Activated CD8-positive, alpha-beta memory T cell treated with anti-CD3 and anti-CD28 coated beads, Interleukin-2, amount 50 U/mL, for 4 hours (primary cell): ENCODE data around the gene CRBN.

Experiments
- DNase-seq: peaks from one replicate; pipeline ENCODE4 v3.0.0-alpha.2; 2020

Gene CRBN

DNA sequence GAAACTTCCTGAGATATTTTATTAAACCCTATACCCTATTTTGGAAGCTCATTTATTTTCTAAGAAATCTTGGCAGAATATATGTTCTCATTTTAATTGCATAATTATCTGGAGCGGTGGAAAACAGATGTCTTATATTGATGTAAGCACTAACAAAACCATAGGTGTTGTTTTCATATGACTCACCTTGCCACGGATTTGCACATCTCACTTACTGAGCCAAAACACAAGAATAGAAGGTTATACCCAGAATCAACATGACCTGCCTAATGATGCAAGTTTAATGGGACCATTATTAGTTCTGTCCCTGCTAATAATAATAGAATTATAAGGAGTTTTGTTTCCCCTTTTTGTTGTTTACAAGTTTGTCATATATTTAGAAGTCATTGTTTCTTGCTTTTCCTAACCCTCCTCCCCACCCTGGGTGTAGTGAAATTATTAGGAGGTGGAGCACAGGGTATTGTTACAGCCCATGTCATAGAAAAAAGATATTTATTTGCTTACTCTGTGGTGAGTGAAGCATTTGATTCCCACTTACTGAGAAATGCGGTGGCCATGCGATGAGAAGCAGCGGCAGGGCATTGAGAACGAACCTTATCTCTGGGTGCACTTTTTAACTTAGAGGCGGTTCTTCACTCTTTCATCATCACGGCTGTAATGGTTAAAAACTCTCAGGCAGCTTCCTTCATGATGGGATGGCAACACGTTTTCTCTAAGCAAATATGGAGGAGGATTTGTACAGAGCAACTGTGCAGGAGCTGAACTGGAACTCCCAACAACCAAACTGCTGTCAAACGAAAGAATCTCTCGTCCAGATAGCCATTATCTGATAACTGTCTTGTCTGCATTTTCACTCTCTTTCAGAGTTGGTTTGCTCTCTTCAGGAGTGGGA is 69.8 kb downstream of the CRBN start:
- no peak for DNase-seq

DNA sequence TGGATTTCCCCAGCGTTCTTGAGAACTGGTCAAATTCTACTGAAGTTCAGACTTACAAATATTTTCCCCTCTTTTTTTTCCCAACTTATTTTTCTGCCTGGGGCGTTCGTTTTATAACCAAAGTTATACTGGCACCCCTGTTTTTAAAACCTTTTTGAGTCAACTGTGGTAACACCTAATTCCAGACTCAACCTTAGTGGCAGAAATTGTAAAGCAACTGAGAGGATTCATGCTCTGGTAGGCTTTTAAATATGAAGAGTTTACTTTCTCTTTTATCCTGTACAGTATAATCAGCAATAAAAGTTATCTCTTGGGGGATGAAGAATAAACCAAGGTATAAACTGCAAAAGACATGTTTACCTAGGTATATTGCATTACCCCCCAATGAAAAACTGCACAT is 71.6 kb downstream of the CRBN start:
- no peak for DNase-seq

DNA sequence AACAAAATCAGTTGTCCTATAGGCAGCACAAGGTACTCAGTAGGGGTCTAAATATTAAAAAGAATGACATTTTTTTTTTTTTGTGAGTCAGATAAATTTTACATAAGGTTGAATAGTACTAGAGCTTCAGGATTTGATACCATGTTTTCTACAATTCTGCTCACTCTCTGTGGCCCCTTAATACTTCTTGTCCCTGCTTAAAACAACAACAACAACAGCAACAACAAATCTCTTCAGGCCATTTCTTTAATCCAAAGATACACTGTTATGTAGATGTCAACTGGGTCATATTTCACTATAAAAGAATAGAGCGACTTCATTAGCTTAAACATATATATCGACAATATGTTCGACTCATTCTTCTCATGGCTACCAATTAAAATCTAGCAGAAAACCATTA is 72.3 kb downstream of the CRBN start:
- DNase-seq: no peak

DNA sequence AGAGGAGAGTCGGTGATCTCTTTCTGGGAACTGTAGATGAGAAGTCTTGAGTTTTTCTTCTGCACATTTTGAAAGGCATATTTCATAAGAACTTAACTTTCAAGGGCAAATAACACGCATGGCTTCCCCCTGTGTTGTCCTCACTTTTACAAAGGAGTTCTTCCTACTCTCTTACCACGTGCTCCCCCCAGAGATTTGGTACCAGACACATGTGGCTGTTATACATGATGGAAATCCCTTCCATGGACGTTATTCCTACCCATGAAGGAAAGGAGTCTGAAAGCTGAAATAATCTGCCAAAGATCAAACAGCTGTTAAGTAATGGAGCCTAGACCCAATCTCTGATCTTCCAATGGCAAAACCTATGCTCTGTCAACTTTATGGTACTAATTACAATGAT is 73.7 kb downstream of the CRBN start:
- no peak for DNase-seq

DNA sequence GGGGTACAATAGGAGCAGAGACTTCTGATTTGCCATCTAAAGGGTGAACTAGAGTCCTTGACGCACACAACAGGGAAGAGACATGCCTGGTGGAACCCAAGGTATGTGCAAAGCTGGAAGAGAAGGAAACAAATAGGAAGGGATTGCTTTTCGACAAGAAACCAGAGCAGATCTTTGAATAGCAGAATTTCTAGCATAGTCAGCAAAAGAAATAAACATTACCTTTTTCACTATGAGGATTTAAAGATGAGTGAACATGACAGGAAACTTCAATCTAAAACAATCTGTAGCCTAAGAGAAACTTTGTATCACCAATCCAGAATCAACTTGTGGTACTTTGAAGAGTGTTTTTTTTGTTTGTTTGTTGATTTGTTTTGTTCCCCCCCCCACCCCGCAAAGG is 74.2 kb downstream of the CRBN start:
- no peak for DNase-seq

DNA sequence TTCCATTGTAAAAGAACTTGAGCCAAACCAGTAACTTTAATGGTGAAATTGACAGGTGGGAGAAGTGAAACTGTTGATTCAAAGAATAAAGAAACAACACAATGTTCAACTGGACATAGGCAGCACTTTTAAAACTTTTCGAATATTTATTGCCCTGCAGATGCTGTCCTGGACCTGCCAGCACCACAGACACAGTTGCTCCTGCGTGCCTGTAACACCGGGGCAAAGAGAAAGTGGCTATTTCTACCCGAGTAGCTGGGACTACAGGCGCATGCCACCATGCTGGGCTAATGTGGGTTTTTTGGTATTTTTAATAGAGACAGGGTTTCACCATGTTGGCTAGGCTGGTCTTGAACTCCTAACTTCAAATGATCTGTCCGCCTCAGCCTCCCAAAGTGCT is 76.7 kb downstream of the CRBN start:
- DNase-seq: no peak

DNA sequence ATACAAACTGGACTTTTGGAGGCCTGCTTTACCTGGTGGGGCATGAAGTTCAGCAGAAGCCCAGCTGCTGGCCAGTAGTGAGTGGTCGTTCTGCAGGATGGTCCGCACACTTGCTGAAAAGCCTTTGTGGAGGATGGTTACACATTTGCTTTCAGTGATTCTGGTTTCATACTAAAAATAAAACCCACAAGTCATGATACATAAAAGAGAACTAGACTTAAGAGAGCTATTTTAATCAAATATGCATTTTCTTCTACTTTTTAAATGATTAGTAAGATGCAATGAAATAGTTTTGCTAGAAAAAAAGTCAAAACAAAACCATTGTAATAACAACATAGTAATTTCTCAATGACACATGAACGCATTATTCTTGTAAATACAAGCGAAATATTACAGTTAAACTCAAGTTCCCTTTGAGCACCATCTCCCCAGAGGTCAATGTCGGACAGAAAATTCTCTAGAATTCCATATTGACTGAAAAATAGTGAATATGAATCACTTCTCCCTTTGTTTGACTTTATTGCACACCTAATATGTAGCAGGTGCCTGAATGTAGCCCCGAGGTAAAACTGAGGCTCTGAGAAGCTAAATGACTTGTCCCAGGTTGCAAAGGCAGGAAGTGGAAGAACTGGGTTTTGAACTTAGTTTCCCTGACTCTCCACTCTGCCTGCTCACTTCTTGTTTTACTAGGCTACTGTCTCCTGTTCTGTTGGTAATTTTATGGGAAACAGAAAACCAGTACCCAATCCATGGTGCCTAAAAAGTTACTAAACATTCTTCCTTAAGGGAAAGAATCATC is 77.6 kb downstream of the CRBN start:
- no peak for DNase-seq
